Stomach smooth muscle (tissue), 2 donors: ENCODE results near the gene ACOT8.

Experiments used
- H3K27ac ChIP-seq: one replicate; pipeline ENCODE4 v1.7.0; 2013; ENCODE audit warnings: mild to moderate bottlenecking, low read length, inconsistent platforms
- H3K27me3 ChIP-seq, 2 donors: one replicate each; pipeline ENCODE4 v1.7.0; 2013; ENCODE audit warnings: low read length in 2 of 2; ENCODE audit not compliant: insufficient read depth in 2 of 2, control insufficient read depth in 1 of 2
- H3K36me3 ChIP-seq, 2 donors: one replicate each; pipeline ENCODE4 v1.7.0; 2013; ENCODE audit warnings: low read length in 2 of 2; ENCODE audit not compliant: control insufficient read depth in 2 of 2, insufficient read depth in 2 of 2
- H3K4me1 ChIP-seq: one replicate; pipeline ENCODE4 v1.7.0; 2013; ENCODE audit warnings: low read length; ENCODE audit not compliant: control insufficient read depth, insufficient read depth
- H3K4me3 ChIP-seq, 2 donors: one replicate each; pipeline ENCODE4 v1.7.0; 2013; ENCODE audit warnings: low read length in 2 of 2
- H3K9ac ChIP-seq, 2 donors: one replicate each; pipeline ENCODE4 v1.7.0; 2013; ENCODE audit warnings: low read length in 2 of 2, mild to moderate bottlenecking in 1 of 2
- H3K9me3 ChIP-seq, 2 donors: one replicate each; pipeline ENCODE4 v1.7.0; 2013; ENCODE audit warnings: low read length in 2 of 2; ENCODE audit not compliant: control insufficient read depth in 2 of 2
- donor health status: healthy.
- donor health status: Pancreatic carcinoma.

The ACOT8 gene

GRCh38 chr20:45867136-45867818, 10.1 kb upstream of the ACOT8 start:
- H3K4me1 ChIP-seq = no peaks in the 10 kb centered on the region
- no peak overlapping the region for H3K4me3 ChIP-seq
- no peaks in the 10 kb centered on the region for H3K27me3 ChIP-seq
- H3K36me3 ChIP-seq = no peaks in the 10 kb centered on the region
- no peak overlapping the region for H3K9ac ChIP-seq
- no peak overlapping the region for H3K27ac ChIP-seq
- no peaks in the 10 kb centered on the region for H3K9me3 ChIP-seq

DNA sequence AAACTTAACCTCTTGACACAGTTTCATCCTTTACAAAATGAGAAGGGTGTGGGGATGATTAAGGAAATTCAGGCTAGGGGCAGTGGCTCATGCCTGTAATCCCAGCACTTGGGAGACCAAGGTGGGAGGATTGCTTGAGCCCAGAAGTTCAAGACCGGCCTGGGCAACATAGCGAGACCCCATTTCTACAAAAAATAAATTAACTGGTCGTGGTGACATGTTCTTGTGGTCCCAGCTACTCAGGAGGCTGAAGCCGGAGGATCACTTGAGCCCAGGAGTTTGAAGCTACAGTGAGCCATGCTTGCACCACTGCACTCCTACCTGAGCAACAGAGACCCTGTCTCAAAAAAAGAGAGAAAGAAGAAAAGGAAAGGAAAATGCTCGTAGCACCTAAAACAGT, 9.3 kb upstream of the ACOT8 start:
- H3K9me3 ChIP-seq = no peaks in the 10 kb centered on the region
- no peaks in the 10 kb centered on the region for H3K4me1 ChIP-seq
- no peak overlapping the region for H3K9ac ChIP-seq
- H3K36me3 ChIP-seq = no peaks in the 10 kb centered on the region
- no peak overlapping the region for H3K27ac ChIP-seq
- H3K4me3 ChIP-seq = no peak overlapping the region
- H3K27me3 ChIP-seq = no peaks in the 10 kb centered on the region

DNA sequence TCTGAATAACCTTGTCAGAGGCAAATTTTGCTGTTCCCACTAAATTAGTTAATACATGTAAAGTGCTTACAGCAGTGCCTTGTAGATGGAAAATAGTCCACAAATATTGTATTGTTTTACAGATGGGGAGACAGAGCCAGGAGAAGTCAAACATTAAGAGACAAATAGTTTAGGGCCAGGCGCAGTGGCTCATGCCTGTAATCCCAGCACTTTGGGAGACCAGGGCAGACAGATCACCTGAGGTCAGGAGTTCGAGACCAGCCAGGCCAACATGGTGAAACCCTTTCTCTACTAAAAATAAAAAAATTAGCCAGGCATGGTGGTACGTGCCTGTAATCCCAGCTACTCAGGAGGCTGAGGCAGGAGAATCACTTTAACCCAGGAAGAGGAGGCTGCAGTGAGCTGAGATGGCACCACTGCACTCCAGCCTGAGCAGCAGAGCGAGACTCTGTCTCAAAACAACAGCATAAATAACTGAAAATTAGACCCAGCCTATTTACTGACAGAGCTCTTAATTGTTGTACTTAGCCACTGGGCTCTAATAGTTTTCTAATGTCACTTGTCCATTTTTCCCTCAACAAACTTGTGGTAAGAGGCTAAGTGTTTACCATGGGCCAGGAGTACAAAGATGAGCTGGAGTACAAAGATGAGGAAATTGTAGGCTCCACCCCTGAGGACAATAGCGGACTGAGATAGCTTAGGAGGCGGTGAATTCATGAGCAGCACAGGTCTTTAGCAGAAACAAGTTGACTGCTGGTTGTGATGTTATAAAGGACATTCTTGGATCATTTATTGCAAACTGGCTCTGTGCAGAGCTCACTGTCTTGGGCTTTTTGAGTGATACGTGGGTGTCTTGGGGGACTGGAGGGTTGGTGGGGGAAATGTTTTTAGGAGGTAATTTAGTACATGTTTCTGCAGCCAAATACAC, 6.6 kb upstream of the ACOT8 start:
- no peaks in the 10 kb centered on the region for H3K9me3 ChIP-seq
- no peak overlapping the region for H3K9ac ChIP-seq
- H3K27ac ChIP-seq = no peak overlapping the region
- H3K36me3 ChIP-seq = no peaks in the 10 kb centered on the region
- no peaks in the 10 kb centered on the region for H3K27me3 ChIP-seq
- no peak overlapping the region for H3K4me3 ChIP-seq
- H3K4me1 ChIP-seq = no peaks in the 10 kb centered on the region

GRCh38 chr20:45861221-45862075, 4.3 kb upstream of the ACOT8 start:
- no peaks in the 10 kb centered on the region for H3K27me3 ChIP-seq
- peaks cover 12% of the 10 kb centered on the region for H3K4me1 ChIP-seq
- H3K9ac ChIP-seq = no peak overlapping the region
- H3K4me3 ChIP-seq = no peak overlapping the region
- H3K36me3 ChIP-seq = no peaks in the 10 kb centered on the region
- H3K9me3 ChIP-seq = no peaks in the 10 kb centered on the region
- no peak overlapping the region for H3K27ac ChIP-seq

DNA sequence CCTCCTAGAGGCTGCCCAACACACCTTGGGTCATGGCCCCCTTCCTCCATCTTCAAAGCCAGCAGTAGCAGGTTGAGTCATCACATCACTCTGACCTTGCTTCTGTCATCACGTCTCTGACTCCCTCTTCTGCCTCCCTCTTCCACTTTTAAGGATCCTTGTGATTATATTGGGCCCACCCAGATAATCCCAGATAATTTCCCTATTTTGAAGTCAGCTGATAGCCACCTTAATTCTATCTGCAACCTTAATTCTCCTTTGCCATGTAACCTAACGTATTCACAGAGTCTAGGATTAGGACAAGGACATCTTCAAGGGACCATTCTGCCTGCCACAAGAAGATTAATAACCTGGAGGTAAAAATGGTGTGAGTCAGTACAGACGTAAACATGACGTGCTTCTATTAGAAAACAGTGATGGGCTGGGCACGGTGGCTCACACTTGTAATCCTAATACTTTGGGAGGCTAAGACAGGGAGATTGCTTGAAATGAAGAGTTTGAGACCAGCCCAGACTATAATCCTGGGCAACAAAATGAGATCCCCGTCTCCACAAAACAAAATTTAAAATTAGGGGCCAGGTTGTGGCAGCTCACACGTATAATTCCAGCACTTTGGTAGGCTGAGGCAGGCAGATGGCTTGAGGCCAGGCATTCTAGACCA, 3.5 kb upstream of the ACOT8 start:
- no peaks in the 10 kb centered on the region for H3K9me3 ChIP-seq
- H3K27me3 ChIP-seq = no peaks in the 10 kb centered on the region
- no peak overlapping the region for H3K9ac ChIP-seq
- H3K4me3 ChIP-seq = no peak overlapping the region
- peaks cover 19% of the 10 kb centered on the region for H3K4me1 ChIP-seq
- H3K36me3 ChIP-seq = no peaks in the 10 kb centered on the region
- no peak overlapping the region for H3K27ac ChIP-seq

GRCh38 chr20:45859916-45860315, 2.7 kb upstream of the ACOT8 start:
- no peaks in the 10 kb centered on the region for H3K36me3 ChIP-seq
- H3K9me3 ChIP-seq = no peaks in the 10 kb centered on the region
- no peak overlapping the region for H3K9ac ChIP-seq
- no peak overlapping the region for H3K27ac ChIP-seq
- H3K4me1 ChIP-seq = peaks cover 24% of the 10 kb centered on the region
- no peaks in the 10 kb centered on the region for H3K27me3 ChIP-seq
- H3K4me3 ChIP-seq = no peak overlapping the region

GRCh38 chr20:45857882-45858216, 657 bp upstream of the ACOT8 start:
- H3K9ac ChIP-seq = peak overlapping the region; percentile 83 to 84
- peak overlapping the region; percentile 73 for H3K27ac ChIP-seq
- H3K4me1 ChIP-seq = peaks cover 30% of the 10 kb centered on the region

GRCh38 chr20:45853484-45853883, 3.7 kb downstream of the ACOT8 start:
- H3K27ac ChIP-seq = no peak overlapping the region
- H3K27me3 ChIP-seq = no peaks in the 10 kb centered on the region
- H3K9me3 ChIP-seq = no peaks in the 10 kb centered on the region
- peaks cover 29% of the 10 kb centered on the region for H3K4me1 ChIP-seq
- peaks cover 4 to 12% of the 10 kb centered on the region in 2 donors for H3K36me3 ChIP-seq
- no peak overlapping the region for H3K4me3 ChIP-seq
- peak overlapping the region in 1 of 2 donors; percentile 1 for H3K9ac ChIP-seq

More at GRCh38 chr20:45857882-45858216, 657 bp upstream of the ACOT8 start:
- no peaks in the 10 kb centered on the region for H3K9me3 ChIP-seq
- H3K4me3 ChIP-seq = peak overlapping the region; percentile 91 to 95
- H3K36me3 ChIP-seq = peaks cover 0 to 3% of the 10 kb centered on the region in 2 donors
- no peaks in the 10 kb centered on the region for H3K27me3 ChIP-seq

DNA sequence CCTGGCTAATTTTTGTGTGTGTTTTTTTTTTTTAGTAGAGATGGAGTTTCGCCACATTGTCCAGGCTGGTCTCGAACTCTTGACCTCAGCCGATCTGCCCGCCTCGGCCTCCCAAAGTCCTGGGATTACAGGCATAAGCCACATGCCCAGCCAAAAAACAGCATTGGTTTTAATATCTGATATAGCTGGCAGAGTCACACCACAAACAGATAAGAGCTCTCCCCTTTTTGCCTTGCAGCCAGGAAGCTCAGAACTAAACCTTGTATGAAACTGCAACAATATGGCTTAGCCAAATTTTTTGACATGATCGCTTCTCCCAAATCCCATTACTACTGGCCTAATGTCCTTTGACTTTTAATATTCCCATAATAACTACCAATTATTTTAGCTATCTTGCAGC, 4.9 kb downstream of the ACOT8 start:
- Histone ChIP-seq H3K4me3 (no peak overlapping the region), H3K4me1 (peaks cover 22% of the 10 kb centered on the region), H3K36me3 (peaks cover 10 to 18% of the 10 kb centered on the region in 2 donors), H3K27ac (no peak overlapping the region), H3K9ac (no peak overlapping the region), H3K9me3 (no peaks in the 10 kb centered on the region), H3K27me3 (no peaks in the 10 kb centered on the region)

DNA sequence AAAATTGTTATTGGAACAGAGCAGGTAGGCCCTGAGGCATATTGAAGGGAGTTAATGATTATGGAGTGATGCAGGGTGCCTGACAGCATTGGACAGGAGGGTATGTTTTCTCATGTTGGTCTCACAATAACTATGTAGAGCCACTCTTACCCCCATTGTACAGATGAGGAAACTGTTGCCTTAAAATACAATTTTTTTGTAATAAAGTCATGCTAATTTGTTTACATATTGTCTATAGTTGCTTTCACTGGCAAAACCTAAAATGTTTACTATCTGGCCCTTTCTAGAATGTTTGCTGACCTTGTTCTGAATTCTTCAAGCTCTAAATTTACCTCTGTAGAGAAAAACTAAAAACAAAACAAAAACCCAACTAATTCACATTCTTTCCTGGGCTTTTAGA, 5.7 kb downstream of the ACOT8 start:
- Histone ChIP-seq H3K9me3 (no peaks in the 10 kb centered on the region), H3K9ac (peak overlapping the region in 1 of 2 donors; percentile 2), H3K27me3 (no peaks in the 10 kb centered on the region), H3K36me3 (peaks cover 12 to 20% of the 10 kb centered on the region in 2 donors), H3K27ac (no peak overlapping the region), H3K4me3 (no peak overlapping the region), H3K4me1 (peaks cover 18% of the 10 kb centered on the region)
